NCI-H1105 treated with DMSO at 0.1 percent for 48 hours (cell line): Measurements from ENCODE around the gene KDM4C.
A peak's percentile ranks its signal among the peaks of the same experiment; 100 is the strongest.
"Not testable (repeated sequence)": the region's sequence is repeated elsewhere in the genome, so short reads cannot be mapped to it uniquely, and the experiment has no call there.

Experiments
- DNase-seq: peaks from one replicate; lab custom pipeline; 2025; lab: John Stamatoyannopoulos, UW

KDM4C gene

GRCh38 chr9:7171396-7172153 is 413.8 kb downstream of the KDM4C start:
- DNase-seq = no peak

- peak; percentile 4 for DNase-seq
Measured at GRCh38 chr9:7172154-7173115, 414.7 kb downstream of the KDM4C start.

GRCh38 chr9:7173139-7173538 is 415.4 kb downstream of the KDM4C start:
- DNase-seq = no peak

- no peak for DNase-seq
Measured at GRCh38 chr9:7174301-7174700, 416.5 kb downstream of the KDM4C start.

- no peak for DNase-seq
Measured at GRCh38 chr9:7174884-7175283, 417.1 kb downstream of the KDM4C start.

- no peak for DNase-seq
Measured at GRCh38 chr9:7176561-7176960, 418.8 kb downstream of the KDM4C start.

- no peak for DNase-seq
Measured at GRCh38 chr9:7177383-7177782, 419.6 kb downstream of the KDM4C start.

- DNase-seq = no peak
Measured at GRCh38 chr9:7178729-7179128, 421.0 kb downstream of the KDM4C start.

GRCh38 chr9:7180247-7180646 is 422.5 kb downstream of the KDM4C start:
- no peak for DNase-seq

- DNase-seq = not testable (repeated sequence)
Measured at GRCh38 chr9:7183139-7183538, 425.4 kb downstream of the KDM4C start.

- DNase-seq = no peak
Measured at GRCh38 chr9:7185612-7186011, 427.8 kb downstream of the KDM4C start.

GRCh38 chr9:7186175-7186574 is 428.4 kb downstream of the KDM4C start:
- no peak for DNase-seq

- no peak for DNase-seq
Measured at GRCh38 chr9:7192266-7192665, 434.5 kb downstream of the KDM4C start.

- DNase-seq = no peak
Measured at GRCh38 chr9:7195526-7195925, 437.8 kb downstream of the KDM4C start.

GRCh38 chr9:7196467-7196866 is 438.7 kb downstream of the KDM4C start:
- DNase-seq = no peak

GRCh38 chr9:7201196-7201595 is 443.4 kb downstream of the KDM4C start:
- DNase-seq = no peak

GRCh38 chr9:7205806-7206205 is 448.0 kb downstream of the KDM4C start:
- no peak for DNase-seq

GRCh38 chr9:7206221-7206758 is 448.5 kb downstream of the KDM4C start:
- no peak for DNase-seq

GRCh38 chr9:7209016-7209715 is 451.4 kb downstream of the KDM4C start:
- DNase-seq = no peak

- DNase-seq = peak; percentile 66
Measured at GRCh38 chr9:7209990-7210389, 452.2 kb downstream of the KDM4C start.

- DNase-seq = no peak
Measured at GRCh38 chr9:7210854-7211637, 453.3 kb downstream of the KDM4C start.
